MM.1S (cell line): ENCODE results near the gene KIF9.

ENCODE experiments used
- DNase-seq: peaks from one replicate; pipeline ENCODE4 v3.0.0-alpha.2; 2015
- H2AFZ ChIP-seq: fragments of 300-600 bp; sonication (generic); 2 replicates; pipeline ENCODE4 v1.6.0; 2016; ENCODE audit warnings: antibody characterized with exemption, low read length
- H3F3A ChIP-seq: fragments of 300-600 bp; sonication (generic); 2 replicates; pipeline ENCODE4 v1.6.1; 2016; ENCODE audit warnings: mild to moderate bottlenecking, antibody characterized with exemption, low read length, moderate library complexity, mixed read lengths; ENCODE audit not compliant: insufficient read depth
- H3K27ac ChIP-seq: fragments of 300-600 bp; sonication (generic); 2 replicates; pipeline ENCODE4 v1.5.1; 2016; ENCODE audit warnings: mild to moderate bottlenecking, low read length
- H3K27me3 ChIP-seq: fragments of 300-600 bp; sonication (generic); replicated peaks from 2 replicates; pipeline ENCODE4 v1.6.0; 2016; ENCODE audit warnings: low read length; ENCODE audit not compliant: insufficient read depth
- H3K36me3 ChIP-seq: fragments of 300-600 bp; sonication (generic); replicated peaks from 2 replicates; pipeline ENCODE4 v1.6.1; 2016; ENCODE audit warnings: mild to moderate bottlenecking, low read length, mixed read lengths; ENCODE audit not compliant: insufficient read depth
- H3K4me1 ChIP-seq: fragments of 300-600 bp; sonication (generic); 2 replicates; pipeline ENCODE4 v1.6.1; 2016; ENCODE audit warnings: low read length, mixed read lengths
- H3K4me2 ChIP-seq: fragments of 300-600 bp; sonication (generic); 2 replicates; pipeline ENCODE4 v1.6.0; 2016; ENCODE audit warnings: low read depth, low read length
- H3K4me3 ChIP-seq: fragments of 300-600 bp; sonication (generic); 2 replicates; pipeline ENCODE4 v1.5.1; 2016; ENCODE audit warnings: low read length, mixed read lengths
- H3K79me2 ChIP-seq: fragments of 300-600 bp; sonication (generic); 2 replicates; pipeline ENCODE4 v1.6.1; 2016; ENCODE audit warnings: mixed run types, low read length, mixed read lengths
- H3K9ac ChIP-seq: fragments of 300-600 bp; sonication (generic); 2 replicates; pipeline ENCODE4 v1.6.1; 2016; ENCODE audit warnings: low read length, mixed read lengths
- H3K9me2 ChIP-seq: fragments of 300-600 bp; sonication (generic); replicated peaks from 2 replicates; pipeline ENCODE4 v1.6.1; 2016; ENCODE audit warnings: mild to moderate bottlenecking, low read length, mixed read lengths; ENCODE audit not compliant: insufficient read depth
- H3K9me3 ChIP-seq: fragments of 300-600 bp; sonication (generic); replicated peaks from 2 replicates; pipeline ENCODE4 v1.6.1; 2016; ENCODE audit warnings: mild to moderate bottlenecking, low read length, mixed read lengths; ENCODE audit not compliant: insufficient read depth
- H4K20me1 ChIP-seq: fragments of 300-600 bp; sonication (generic); 2 replicates; pipeline ENCODE4 v1.6.1; 2016; ENCODE audit warnings: mild to moderate bottlenecking, low read length, moderate library complexity, mixed read lengths; ENCODE audit not compliant: insufficient read depth
- EZH2 ChIP-seq: fragments of 300-600 bp; sonication (generic); optimal IDR thresholded peaks from 2 replicates; pipeline ENCODE3; 2017; ENCODE audit warnings: low read depth, mild to moderate bottlenecking, antibody characterized with exemption, low read length, mixed read lengths
- EZH2phosphoT487 ChIP-seq: fragments of 300-600 bp; sonication (generic); IDR thresholded peaks from 2 replicates; pipeline ENCODE4 v1.6.1; 2018; ENCODE audit warnings: antibody characterized with exemption, low read length
- TF ChIP-seq, protein P1 (sequence below): fragments of 300-600 bp; sonication (generic); IDR thresholded peaks from 2 replicates; pipeline ENCODE4 v1.5.1; 2016; ENCODE audit warnings: antibody characterized with exemption, low read length, mixed read lengths

Gene KIF9

DNA sequence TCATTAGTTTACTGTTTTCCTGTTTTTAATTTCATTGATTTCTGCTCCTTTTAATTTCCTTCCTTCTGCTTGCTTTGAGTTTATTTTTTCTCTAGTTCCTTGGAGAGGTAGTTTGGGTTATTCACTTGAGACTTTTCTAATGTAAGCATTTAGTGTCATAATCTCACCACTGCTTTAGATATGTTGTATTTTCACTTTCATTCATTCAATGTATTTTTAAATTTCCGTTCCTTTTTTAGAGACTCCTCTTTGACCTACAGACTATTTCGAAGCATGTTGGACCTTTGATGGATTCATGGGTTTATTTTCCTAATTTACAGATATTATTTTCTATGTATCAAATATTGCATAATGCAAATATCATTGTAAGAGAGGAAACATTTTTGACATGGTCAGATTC, 23.4 kb upstream of the KIF9 start:
- no peak for DNase-seq

DNA sequence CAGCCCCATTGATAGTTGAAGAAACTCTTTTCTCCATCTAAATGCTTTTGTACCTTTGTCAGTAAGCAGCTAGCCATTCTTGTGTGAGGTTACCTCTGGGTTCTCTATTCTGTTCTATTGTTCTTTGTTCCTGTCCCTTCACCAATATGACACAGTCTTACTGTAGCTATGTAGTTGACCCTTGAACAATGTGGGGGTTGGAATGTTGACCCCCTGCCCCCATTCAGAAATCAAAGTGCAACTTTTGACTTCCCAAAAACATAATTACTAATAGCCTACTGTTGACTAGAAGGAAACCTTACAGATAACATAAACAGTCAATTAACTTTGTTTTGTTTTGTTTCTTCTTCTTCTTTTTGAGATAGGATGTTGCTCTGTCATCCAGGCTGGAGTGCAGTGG, 18.9 kb upstream of the KIF9 start:
- no peak for DNase-seq
- no peak overlapping the region for H3K4me2 ChIP-seq
- no peaks in the 10 kb centered on the region for H3K9me2 ChIP-seq
- H3F3A ChIP-seq, result peaks cover 7% of the 10 kb centered on the region; the same call in 1 of the 2 replicates
- H3K4me3 ChIP-seq, result no peak overlapping the region
- no peaks in the 10 kb centered on the region for H3K27me3 ChIP-seq
- no peaks in the 10 kb centered on the region for H3K9me3 ChIP-seq
- TF ChIP-seq EZH2 (no peak), EZH2phosphoT487 (no peak)
- TF ChIP-seq, protein P1, sequence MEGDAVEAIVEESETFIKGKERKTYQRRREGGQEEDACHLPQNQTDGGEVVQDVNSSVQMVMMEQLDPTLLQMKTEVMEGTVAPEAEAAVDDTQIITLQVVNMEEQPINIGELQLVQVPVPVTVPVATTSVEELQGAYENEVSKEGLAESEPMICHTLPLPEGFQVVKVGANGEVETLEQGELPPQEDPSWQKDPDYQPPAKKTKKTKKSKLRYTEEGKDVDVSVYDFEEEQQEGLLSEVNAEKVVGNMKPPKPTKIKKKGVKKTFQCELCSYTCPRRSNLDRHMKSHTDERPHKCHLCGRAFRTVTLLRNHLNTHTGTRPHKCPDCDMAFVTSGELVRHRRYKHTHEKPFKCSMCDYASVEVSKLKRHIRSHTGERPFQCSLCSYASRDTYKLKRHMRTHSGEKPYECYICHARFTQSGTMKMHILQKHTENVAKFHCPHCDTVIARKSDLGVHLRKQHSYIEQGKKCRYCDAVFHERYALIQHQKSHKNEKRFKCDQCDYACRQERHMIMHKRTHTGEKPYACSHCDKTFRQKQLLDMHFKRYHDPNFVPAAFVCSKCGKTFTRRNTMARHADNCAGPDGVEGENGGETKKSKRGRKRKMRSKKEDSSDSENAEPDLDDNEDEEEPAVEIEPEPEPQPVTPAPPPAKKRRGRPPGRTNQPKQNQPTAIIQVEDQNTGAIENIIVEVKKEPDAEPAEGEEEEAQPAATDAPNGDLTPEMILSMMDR, result no peak
- H3K79me2 ChIP-seq, result peaks cover 23% of the 10 kb centered on the region
- no peak overlapping the region for H2AFZ ChIP-seq
- peaks cover 21% of the 10 kb centered on the region for H3K4me1 ChIP-seq
- H3K27ac ChIP-seq, result no peak overlapping the region
- H3K36me3 ChIP-seq, result no peaks in the 10 kb centered on the region
- H4K20me1 ChIP-seq, result no peaks in the 10 kb centered on the region
- H3K9ac ChIP-seq, result no peak overlapping the region

More for the DNA sequence above, 23.4 kb upstream of the KIF9 start:
- no peaks in the 10 kb centered on the region for H3K27me3 ChIP-seq
- H3K9me2 ChIP-seq, result no peaks in the 10 kb centered on the region
- H3K4me1 ChIP-seq, result peaks cover 11% of the 10 kb centered on the region
- TF ChIP-seq EZH2phosphoT487, result no peak
- TF ChIP-seq, protein P1, result no peak
- TF ChIP-seq EZH2, result no peak
- no peak overlapping the region for H3K9ac ChIP-seq
- no peaks in the 10 kb centered on the region for H4K20me1 ChIP-seq
- no peaks in the 10 kb centered on the region for H3K36me3 ChIP-seq
- peak overlapping the region; percentile 28 for H3K4me2 ChIP-seq
- H3K27ac ChIP-seq, result no peak overlapping the region
- H3K79me2 ChIP-seq, result peaks cover 30% of the 10 kb centered on the region
- H2AFZ ChIP-seq, result no peak overlapping the region
- no peaks in the 10 kb centered on the region for H3K9me3 ChIP-seq
- H3K4me3 ChIP-seq, result no peak overlapping the region
- no peaks in the 10 kb centered on the region for H3F3A ChIP-seq

GRCh38 chr3:47299381-47300318, 17.1 kb upstream of the KIF9 start:
- no peak for DNase-seq
- Histone ChIP-seq H3K4me3 (no peak overlapping the region), H3K9me2 (no peaks in the 10 kb centered on the region), H3K27me3 (no peaks in the 10 kb centered on the region), H3K9me3 (no peaks in the 10 kb centered on the region), H3K9ac (no peak overlapping the region), H3K27ac (no peak overlapping the region), H3F3A (peaks cover 7% of the 10 kb centered on the region; the same call in 1 of the 2 replicates), H3K36me3 (no peaks in the 10 kb centered on the region), H3K4me1 (peaks cover 18% of the 10 kb centered on the region), H2AFZ (no peak overlapping the region), H4K20me1 (no peaks in the 10 kb centered on the region), H3K4me2 (no peak overlapping the region), H3K79me2 (peaks cover 34% of the 10 kb centered on the region)
- no peak for TF ChIP-seq EZH2
- TF ChIP-seq, protein P1, result no peak
- no peak for TF ChIP-seq EZH2phosphoT487
